Suprapubic skin (tissue), 4 donors: Measurements from ENCODE around the gene NKD2. TPM values are rescaled to one million over a fixed set of nuclear protein-coding genes. Genes with fewer than 3 reads are reported as not detected.
A peak's percentile ranks its signal among the peaks of the same experiment; 100 is the strongest.

ENCODE experiments used
- DNase-seq, 2 donors: peaks; one replicate each; pipeline ENCODE4 v3.0.0-alpha.2; 2019; ENCODE audit warnings: low spot score in 2 of 2
- H3K27ac ChIP-seq: fragments of 200-600 bp; sonication (generic); one replicate; pipeline ENCODE4 v1.5.1; 2019
- H3K27me3 ChIP-seq: fragments of 200-600 bp; sonication (generic); one replicate; pipeline ENCODE4 v1.5.1; 2019
- H3K36me3 ChIP-seq: fragments of 200-600 bp; sonication (generic); one replicate; pipeline ENCODE4 v1.5.1; 2019
- H3K4me1 ChIP-seq: fragments of 200-600 bp; sonication (generic); one replicate; pipeline ENCODE4 v1.5.1; 2019
- H3K4me3 ChIP-seq: fragments of 200-600 bp; sonication (generic); one replicate; pipeline ENCODE4 v1.5.1; 2019; ENCODE audit warnings: mild to moderate bottlenecking
- H3K9me3 ChIP-seq: fragments of 200-600 bp; sonication (generic); one replicate; pipeline ENCODE4 v1.5.1; 2019
- CTCF ChIP-seq, 2 donors: fragments of 200-600 bp in 1 of 2; fragments of 450-650 bp in 1 of 2; sonication (generic) in 1 of 2; IDR thresholded peaks; one replicate each; pipeline ENCODE4 v1.5.1; 2016 to 2019; ENCODE audit warnings: antibody characterized with exemption in 2 of 2, mild to moderate bottlenecking in 1 of 2, moderate library complexity in 1 of 2
- EP300 ChIP-seq: sonication (generic); formaldehyde crosslinking; IDR thresholded peaks from one replicate; pipeline ENCODE4 v1.6.1; 2017; ENCODE audit warnings: antibody characterized with exemption
- POLR2A ChIP-seq, 2 donors: fragments of 450-650 bp; IDR thresholded peaks; one replicate each; pipeline ENCODE4 v1.6.1; 2017; ENCODE audit warnings: antibody characterized with exemption in 2 of 2, mild to moderate bottlenecking in 2 of 2, moderate library complexity in 2 of 2
- POLR2AphosphoS5 ChIP-seq, 3 donors: sonication (generic); formaldehyde crosslinking; IDR thresholded peaks; one replicate each; pipeline ENCODE4 v1.6.1; 2017; ENCODE audit warnings: antibody characterized with exemption in 3 of 3
- WGBS: methylation state at CpG from one replicate; pipeline ENCODE4 v1.1.5; 2018; 5-methylcytosine and 5-hydroxymethylcytosine counted together
- total RNA-seq, 4 donors: library from RNA; depleted of rRNA; stranded (reverse); fragments of >200 nt; gene quantifications; one replicate each; pipeline ENCODE4 v1.1.0, GENCODE V29; 2016

NKD2 gene
- total RNA-seq, 4 donors from 2014 or later = 7.9 to 13.0 (median 10.6) TPM

DNA sequence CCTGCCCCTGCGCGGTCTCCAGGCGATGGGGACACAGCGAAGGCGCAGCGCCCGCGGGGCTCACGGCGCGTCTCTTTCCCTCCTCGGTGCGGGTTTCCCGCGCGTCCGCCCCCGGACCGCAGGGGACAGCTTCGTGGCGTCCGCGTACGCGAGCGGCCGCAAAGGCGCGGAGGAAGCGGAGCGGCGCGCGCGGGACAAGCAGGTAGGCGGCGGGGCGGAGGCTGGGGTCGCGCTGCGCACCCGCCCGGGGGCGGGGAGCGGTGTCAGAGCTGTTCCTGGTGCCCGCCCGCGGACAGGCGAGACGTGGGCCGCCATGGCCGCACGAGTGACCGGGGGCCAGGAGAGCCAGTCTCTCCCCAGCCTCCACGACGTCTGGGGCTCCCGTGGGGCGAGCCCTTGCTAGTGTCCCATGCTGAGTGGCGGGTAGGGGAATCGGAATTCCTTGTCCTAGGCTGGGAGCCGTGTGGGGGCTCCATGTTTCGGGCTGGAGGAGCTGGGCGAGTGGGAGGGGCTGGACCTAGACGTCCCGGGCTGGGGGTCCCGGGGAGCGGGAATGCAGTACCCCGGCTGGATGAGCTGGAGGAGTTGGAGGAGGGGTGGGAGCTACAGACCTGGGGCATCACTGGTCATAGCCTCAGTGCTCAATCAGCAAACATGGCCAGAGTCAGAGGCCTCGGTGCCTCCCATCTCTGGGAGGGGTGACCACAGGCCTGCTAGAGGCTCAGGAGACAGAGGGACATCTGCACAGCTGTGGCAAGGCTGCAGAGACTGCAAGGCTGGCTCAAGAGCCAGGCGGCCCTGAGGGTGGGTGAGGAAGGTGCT lies 968 bp downstream of the NKD2 start:
- no peaks in the 10 kb centered on the region for H3K36me3 ChIP-seq
- H3K27ac ChIP-seq = no peak overlapping the region
- H3K4me1 ChIP-seq = peaks cover 38% of the 10 kb centered on the region
- peak overlapping the region; percentile 64 for H3K4me3 ChIP-seq
- no peaks in the 10 kb centered on the region for H3K9me3 ChIP-seq
- WGBS = 3% methylated on average over 40 of the region's 70 CpGs
- H3K27me3 ChIP-seq = peaks cover 56% of the 10 kb centered on the region
- no peak for TF ChIP-seq POLR2AphosphoS5 (IDR thresholded peaks at IDR 0.05)
- no peak for TF ChIP-seq EP300
- no peak for TF ChIP-seq CTCF (IDR thresholded peaks at IDR 0.05)
- no peak for TF ChIP-seq POLR2A (IDR thresholded peaks at IDR 0.05)
- DNase-seq = peak; percentile 62 to 70

DNA sequence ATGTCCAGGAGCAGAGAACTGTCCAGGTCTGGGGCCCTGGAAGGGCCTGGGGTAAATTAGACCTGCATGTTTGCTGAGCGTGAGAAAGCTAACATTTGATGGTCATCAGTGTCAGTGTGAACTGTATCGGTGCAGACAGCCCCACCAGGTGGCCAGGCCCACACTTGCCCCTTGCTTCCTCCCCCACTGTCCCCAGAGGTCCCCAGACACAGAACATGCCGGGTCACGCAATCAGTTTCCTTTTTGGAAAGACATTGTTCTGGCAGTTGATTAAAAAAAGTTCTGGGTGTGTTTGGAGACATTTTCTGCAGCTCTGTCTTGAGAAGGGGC lies 1.5 kb downstream of the NKD2 start:
- no peak overlapping the region for H3K4me3 ChIP-seq
- H3K36me3 ChIP-seq = no peaks in the 10 kb centered on the region
- no peaks in the 10 kb centered on the region for H3K9me3 ChIP-seq
- peaks cover 32% of the 10 kb centered on the region for H3K4me1 ChIP-seq
- H3K27ac ChIP-seq = no peak overlapping the region
- DNase-seq = peak in 1 of 2 donors; percentile 37
- WGBS = 40% methylated on average over 4 of the region's 4 CpGs
- TF ChIP-seq EP300 = no peak
- TF ChIP-seq POLR2AphosphoS5 (IDR thresholded peaks at IDR 0.05) = no peak
- no peak for TF ChIP-seq CTCF (IDR thresholded peaks at IDR 0.05)
- no peak for TF ChIP-seq POLR2A (IDR thresholded peaks at IDR 0.05)
- H3K27me3 ChIP-seq = peaks cover 56% of the 10 kb centered on the region

GRCh38 chr5:1010641-1011046 lies 2.0 kb downstream of the NKD2 start:
- TF ChIP-seq CTCF (IDR thresholded peaks at IDR 0.05) (no peak), POLR2A (IDR thresholded peaks at IDR 0.05) (no peak), EP300 (no peak), POLR2AphosphoS5 (IDR thresholded peaks at IDR 0.05) (no peak)
- Histone ChIP-seq H3K4me1 (peaks cover 31% of the 10 kb centered on the region), H3K9me3 (no peaks in the 10 kb centered on the region), H3K36me3 (no peaks in the 10 kb centered on the region), H3K4me3 (no peak overlapping the region), H3K27me3 (peaks cover 51% of the 10 kb centered on the region), H3K27ac (no peak overlapping the region)
- DNase-seq = peak; percentile 51 to 70
- WGBS = 34% methylated on average over 6 of the region's 13 CpGs

GRCh38 chr5:1011226-1011631 lies 2.6 kb downstream of the NKD2 start:
- TF ChIP-seq CTCF (IDR thresholded peaks at IDR 0.05) = peak in 1 of 2 donors; percentile 27
- no peak for TF ChIP-seq POLR2AphosphoS5 (IDR thresholded peaks at IDR 0.05)
- TF ChIP-seq POLR2A (IDR thresholded peaks at IDR 0.05) = no peak
- no peak for TF ChIP-seq EP300
- H3K4me1 ChIP-seq = peaks cover 35% of the 10 kb centered on the region
- DNase-seq = peak; percentile 55 to 68
- 54% methylated on average over 4 of the region's 11 CpGs for WGBS
- no peak overlapping the region for H3K27ac ChIP-seq
- H3K9me3 ChIP-seq = no peaks in the 10 kb centered on the region
- H3K36me3 ChIP-seq = no peaks in the 10 kb centered on the region
- peaks cover 48% of the 10 kb centered on the region for H3K27me3 ChIP-seq
- H3K4me3 ChIP-seq = no peak overlapping the region

- WGBS = 84% methylated on average over 6 of the region's 19 CpGs
- DNase-seq = peak; percentile 51 to 69
- H3K27me3 ChIP-seq = peaks cover 50% of the 10 kb centered on the region
Measured at GRCh38 chr5:1011741-1012312, 3.2 kb downstream of the NKD2 start.

More at GRCh38 chr5:1011741-1012312, 3.2 kb downstream of the NKD2 start:
- Histone ChIP-seq H3K9me3 (no peaks in the 10 kb centered on the region), H3K36me3 (no peaks in the 10 kb centered on the region), H3K4me3 (no peak overlapping the region), H3K4me1 (peaks cover 41% of the 10 kb centered on the region), H3K27ac (no peak overlapping the region)
- TF ChIP-seq CTCF (IDR thresholded peaks at IDR 0.05) = no peak
- no peak for TF ChIP-seq POLR2A (IDR thresholded peaks at IDR 0.05)
- TF ChIP-seq EP300 = no peak
